Measurements from ENCODE around the gene AGAP1. TPM values are rescaled to one million over a fixed set of nuclear protein-coding genes. Genes with fewer than 3 reads are reported as not detected.

Gene AGAP1
- total RNA-seq, 1 experiment from 2014 or later = 25.8 TPM

- Histone ChIP-seq H2BK5ac (ENCODE audit: insufficient read length, low read length) (no peak overlapping the region), H3K14ac (ENCODE audit: insufficient read depth, low read length) (no peak overlapping the region), H3K23me2 (ENCODE audit: insufficient read length, low read depth, low read length, poor library complexity, severe bottlenecking) (no peaks in the 10 kb centered on the region), H3K79me2 (ENCODE audit: insufficient read depth, low read length) (no peaks in the 10 kb centered on the region), H4K91ac (ENCODE audit: insufficient read length, low read depth, low read length) (no peak overlapping the region), H3K4me2 (ENCODE audit: insufficient read depth, insufficient read length, low read length) (no peak overlapping the region), H3K56ac (ENCODE audit: insufficient read length, low read depth, low read length) (no peak overlapping the region), H3K27ac (ENCODE audit: insufficient read length, low read depth, low read length) (no peak overlapping the region), H3K27me3 (ENCODE audit: insufficient read depth, low read length) (no peaks in the 10 kb centered on the region), H2BK120ac (ENCODE audit: low read depth, low read length, poor library complexity, severe bottlenecking) (no peak overlapping the region), H3K79me1 (ENCODE audit: insufficient read depth, low read depth, low read length, poor library complexity, severe bottlenecking) (no peaks in the 10 kb centered on the region), H4K5ac (ENCODE audit: insufficient read length, low read depth, low read length) (no peak overlapping the region), H2BK15ac (ENCODE audit: low read depth, low read length) (no peak overlapping the region), H4K8ac (replicated peaks; ENCODE audit: insufficient read length, low read depth, low read length) (no peak overlapping the region), H3T11ph (ENCODE audit: low read length) (no peak overlapping the region), H3K4me1 (ENCODE audit: insufficient read depth, low read length) (no peaks in the 10 kb centered on the region), H2AK5ac (ENCODE audit: insufficient read length, low read length) (no peak overlapping the region), H3K9ac (ENCODE audit: extremely low read depth, insufficient read length, low read length) (no peak overlapping the region), H3K4ac (ENCODE audit: low read depth, low read length) (no peak overlapping the region), H3K23ac (ENCODE audit: insufficient read length, low read depth, low read length) (no peak overlapping the region), H3K18ac (ENCODE audit: insufficient read length, low read depth, low read length) (no peak overlapping the region), H2BK12ac (ENCODE audit: insufficient read length, low read depth, low read length) (no peak overlapping the region), H2AFZ (ENCODE audit: low read length) (no peak overlapping the region), H3K9me3 (ENCODE audit: control insufficient read depth, low read depth, low read length) (no peaks in the 10 kb centered on the region), H2BK20ac (ENCODE audit: low read depth, low read length, poor library complexity, severe bottlenecking) (no peak overlapping the region), H4K20me1 (ENCODE audit: control insufficient read depth, insufficient read depth, insufficient read length) (no peaks in the 10 kb centered on the region)
- no peaks in the 10 kb centered on the region for H3K9me3 Mint-ChIP-seq
- peaks cover 5 to 9% (median 8%) of the 10 kb centered on the region in 3 experiments; a peak in 6 of 7 replicates for H3K36me3 Mint-ChIP-seq (ENCODE audit: insufficient read depth in 1 of 3, low read depth in 3 of 3)
- H3K4me3 Mint-ChIP-seq = no peak overlapping the region
- no CpG with 5 or more reads among the region's 9 CpGs for WGBS (ENCODE audit: extremely low coverage, insufficient read length, low lambda C conversion rate)
- H3K27ac Mint-ChIP-seq = peak overlapping the region in 1 of 3 experiments; percentile 57; a peak in 2 of 7 replicates
- peaks cover 5 to 6% of the 10 kb centered on the region in 2 experiments for H3K4me1 Mint-ChIP-seq
- no peak for TF ChIP-seq CTCF (conservative IDR thresholded peaks at IDR 0.05)
- H3K27me3 Mint-ChIP-seq (ENCODE audit: low read depth) = no peaks in the 10 kb centered on the region
- DNase-seq = no peak
These were observed 333.0 kb downstream of the AGAP1 start for GRCh38 chr2:235826826-235827225.

All from H9 (cell line).